ENCODE data around the gene KLHL3.

The KLHL3 gene

DNA sequence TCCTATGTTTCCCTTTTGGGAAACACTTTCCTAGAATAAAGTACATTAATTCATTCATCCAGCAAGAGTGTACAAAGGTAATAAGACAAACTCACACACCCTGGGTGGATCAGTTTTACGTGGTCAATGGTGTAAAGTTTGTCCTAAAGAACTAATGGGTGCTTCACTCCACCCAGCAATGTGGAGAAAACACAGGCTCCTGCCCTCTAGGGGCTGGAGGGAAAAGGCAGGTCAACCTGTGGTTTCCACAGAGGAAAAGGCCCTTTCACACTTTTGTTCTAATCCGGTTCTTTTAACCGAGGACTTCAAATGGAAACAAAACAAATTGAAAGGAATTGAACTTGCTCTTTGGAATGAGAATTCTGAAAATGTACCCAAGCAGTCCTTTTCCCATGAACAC is 155.9 kb downstream of the KLHL3 start:
- no peak for DNase-seq (ENCODE audit: low spot score)

DNA sequence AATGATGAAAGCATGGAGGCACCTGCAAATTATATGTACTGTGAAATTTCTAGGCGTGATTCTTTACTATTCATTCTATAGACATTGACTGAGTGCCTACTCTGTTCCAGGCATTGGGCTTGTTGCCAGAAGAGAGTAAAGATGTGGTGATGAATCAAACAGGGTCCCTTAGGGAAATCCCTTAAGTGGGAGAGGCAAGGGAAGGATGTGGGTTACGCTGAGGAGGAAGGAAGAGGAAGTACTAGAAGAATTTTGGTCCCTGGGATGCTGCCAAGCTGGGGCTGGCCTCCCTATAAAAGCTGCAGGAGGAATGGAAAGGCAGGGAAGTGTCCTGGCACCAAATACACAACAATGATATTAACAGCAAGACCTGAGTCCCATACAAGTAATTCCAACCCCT is 160.0 kb downstream of the KLHL3 start:
- no peak for DNase-seq (ENCODE audit: low spot score)

DNA sequence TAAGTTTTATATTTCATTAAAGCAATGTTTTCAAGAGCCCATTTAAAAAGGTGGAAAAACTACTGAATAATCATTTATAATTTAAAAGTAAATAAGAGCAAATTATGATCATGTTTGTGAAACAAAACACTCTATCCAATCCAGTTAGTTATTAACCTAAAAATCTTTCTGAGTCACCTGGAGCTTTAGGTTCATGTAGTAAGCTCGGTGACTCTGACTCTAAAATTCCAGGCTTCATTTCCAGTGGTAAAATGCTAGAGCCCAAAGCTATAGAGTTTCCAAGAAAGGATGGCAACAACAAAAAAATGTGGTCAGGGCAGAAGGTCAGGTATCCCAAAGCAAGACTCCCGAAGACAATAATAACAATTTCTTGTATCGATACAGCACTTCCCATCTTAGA is 160.7 kb downstream of the KLHL3 start:
- no peak for DNase-seq (ENCODE audit: low spot score)

DNA sequence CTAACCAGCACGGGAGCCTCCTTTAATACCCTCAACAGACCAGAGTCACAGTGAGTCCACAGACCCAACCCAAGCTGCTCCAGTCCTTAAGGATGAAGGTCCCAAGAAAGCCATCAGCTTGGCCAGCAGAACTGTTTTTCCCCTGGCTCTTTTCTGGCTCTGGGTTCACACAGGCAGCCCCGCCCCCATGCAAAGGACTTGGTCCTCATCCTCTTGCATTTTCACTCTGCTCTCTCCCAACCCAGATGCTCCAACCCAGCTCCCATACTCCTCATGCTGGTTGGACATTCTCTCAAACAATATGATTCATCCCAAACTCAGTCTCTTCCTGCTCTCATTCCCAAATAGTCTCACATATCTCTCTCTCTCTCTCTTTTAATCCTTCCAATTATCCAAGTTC is 162.5 kb downstream of the KLHL3 start:
- DNase-seq (ENCODE audit: low spot score), result no peak

DNA sequence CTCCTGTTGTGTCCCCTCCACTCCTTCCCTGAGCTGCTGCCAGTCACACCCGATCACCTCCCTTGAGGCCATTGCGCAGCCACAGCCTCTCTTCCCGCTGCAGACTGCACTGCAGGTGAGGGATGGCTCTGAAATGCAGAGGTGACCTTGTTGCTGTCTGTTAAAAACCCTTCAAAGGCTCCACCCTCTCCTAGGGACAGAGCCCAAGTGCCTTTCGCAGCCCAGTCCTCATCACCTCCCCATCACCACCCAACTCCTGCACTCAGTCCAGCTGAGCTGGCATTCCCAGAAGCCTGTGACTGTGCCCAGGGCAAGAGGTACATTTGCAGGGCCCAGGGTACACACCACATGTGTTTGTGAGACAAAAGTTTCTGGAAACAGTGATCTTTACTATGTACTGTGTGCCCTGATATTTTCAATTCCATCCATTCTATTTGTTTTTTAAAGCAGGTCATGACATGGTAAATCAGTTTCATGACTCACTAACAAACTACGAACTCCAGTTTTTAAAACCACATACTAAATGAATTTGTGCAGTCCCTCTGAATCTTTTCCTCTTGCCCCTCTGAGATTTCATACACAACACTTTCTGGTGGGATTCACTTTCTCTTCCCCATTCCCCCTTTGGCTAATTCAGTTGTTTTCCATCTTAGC is 163.7 kb downstream of the KLHL3 start:
- DNase-seq (ENCODE audit: low spot score), result no peak

DNA sequence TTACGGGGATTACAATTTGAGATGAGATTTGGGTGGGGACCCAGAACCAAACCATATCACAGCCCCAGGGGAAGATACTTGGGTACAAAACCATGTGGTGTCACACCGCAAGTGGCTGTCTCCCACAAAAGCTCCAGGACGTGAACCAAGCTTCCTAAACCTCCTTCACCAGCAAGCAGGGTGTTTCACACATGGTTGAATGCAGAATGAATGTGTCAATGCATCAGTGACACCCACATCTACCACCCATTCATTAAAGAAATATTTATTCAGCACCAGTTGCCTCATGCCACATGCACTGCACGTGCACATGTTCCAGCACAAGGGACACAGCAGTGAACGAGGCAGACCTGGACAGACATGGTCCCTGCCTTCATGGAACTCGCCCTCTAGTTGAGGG is 165.8 kb downstream of the KLHL3 start:
- DNase-seq (ENCODE audit: low spot score), result no peak

Measured in germinal center (tissue), 1 donor.